Mesothelial cell of epicardium (in vitro differentiated cells): ENCODE data around the gene LIMS2. TPM values are rescaled to one million over a fixed set of nuclear protein-coding genes. Genes with fewer than 3 reads are reported as not detected.

Source experiments
- DNase-seq, 2 experiments: peaks; one replicate each; pipeline ENCODE4 v3.0.0; 2021; ENCODE audit warnings: low spot score in 2 of 2; ENCODE audit not compliant: unreplicated experiment in 2 of 2
- H3K27ac Mint-ChIP-seq: 2 replicates; pipeline ENCODE4 v1.8.0; 2021; ENCODE audit warnings: mixed read lengths
- H3K27me3 Mint-ChIP-seq: 2 replicates; pipeline ENCODE4 v1.8.0; 2021; ENCODE audit warnings: low read depth, mixed read lengths
- H3K36me3 Mint-ChIP-seq: 2 replicates; pipeline ENCODE4 v1.8.0; 2021; ENCODE audit warnings: mixed read lengths
- H3K4me1 Mint-ChIP-seq: 2 replicates; pipeline ENCODE4 v1.8.0; 2021; ENCODE audit warnings: mixed read lengths
- H3K4me3 Mint-ChIP-seq: 2 replicates; pipeline ENCODE4 v1.8.0; 2021; ENCODE audit warnings: mild to moderate bottlenecking, moderate library complexity, mixed read lengths
- H3K9me3 Mint-ChIP-seq: 2 replicates; pipeline ENCODE4 v1.8.0; 2021; ENCODE audit warnings: mixed read lengths
- total RNA-seq: library from RNA; stranded (reverse); gene quantifications from 3 replicates; pipeline ENCODE4 v1.2.1, GENCODE V29; 2021
- TF ChIP-seq, protein P1 (sequence below): fragments of 200-600 bp; sonication (generic); IDR thresholded peaks from one replicate; pipeline ENCODE4 v1.5.0; 2021; ENCODE audit warnings: antibody characterized with exemption; ENCODE audit not compliant: unreplicated experiment

Gene LIMS2
- total RNA-seq, 1 donor from 2014 or later, result 11.9 TPM

DNA sequence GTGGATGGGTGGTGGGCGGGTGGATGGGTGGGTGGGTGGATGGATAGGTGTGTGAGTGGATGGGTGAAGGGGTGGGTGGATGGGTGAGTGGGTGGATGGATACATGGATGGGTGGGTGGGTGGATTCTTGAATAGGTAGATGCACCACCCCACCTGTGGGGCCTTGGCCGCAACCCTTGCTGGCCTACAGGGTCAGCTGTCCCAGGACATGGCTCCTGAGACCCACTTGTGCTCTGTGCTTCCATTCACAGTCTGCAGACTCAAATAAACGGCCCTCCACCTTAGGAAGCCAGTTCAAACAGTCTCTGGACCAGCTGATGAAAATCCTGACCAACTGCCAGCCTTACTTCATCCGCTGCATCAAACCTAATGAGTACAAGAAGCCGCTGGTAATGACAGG lies 85.5 kb downstream of the LIMS2 start:
- H3K4me3 Mint-ChIP-seq, result no peak overlapping the region
- H3K27ac Mint-ChIP-seq, result no peak overlapping the region
- TF ChIP-seq, protein P1, sequence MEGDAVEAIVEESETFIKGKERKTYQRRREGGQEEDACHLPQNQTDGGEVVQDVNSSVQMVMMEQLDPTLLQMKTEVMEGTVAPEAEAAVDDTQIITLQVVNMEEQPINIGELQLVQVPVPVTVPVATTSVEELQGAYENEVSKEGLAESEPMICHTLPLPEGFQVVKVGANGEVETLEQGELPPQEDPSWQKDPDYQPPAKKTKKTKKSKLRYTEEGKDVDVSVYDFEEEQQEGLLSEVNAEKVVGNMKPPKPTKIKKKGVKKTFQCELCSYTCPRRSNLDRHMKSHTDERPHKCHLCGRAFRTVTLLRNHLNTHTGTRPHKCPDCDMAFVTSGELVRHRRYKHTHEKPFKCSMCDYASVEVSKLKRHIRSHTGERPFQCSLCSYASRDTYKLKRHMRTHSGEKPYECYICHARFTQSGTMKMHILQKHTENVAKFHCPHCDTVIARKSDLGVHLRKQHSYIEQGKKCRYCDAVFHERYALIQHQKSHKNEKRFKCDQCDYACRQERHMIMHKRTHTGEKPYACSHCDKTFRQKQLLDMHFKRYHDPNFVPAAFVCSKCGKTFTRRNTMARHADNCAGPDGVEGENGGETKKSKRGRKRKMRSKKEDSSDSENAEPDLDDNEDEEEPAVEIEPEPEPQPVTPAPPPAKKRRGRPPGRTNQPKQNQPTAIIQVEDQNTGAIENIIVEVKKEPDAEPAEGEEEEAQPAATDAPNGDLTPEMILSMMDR, result no peak
- H3K27me3 Mint-ChIP-seq, result peaks cover 6% of the 10 kb centered on the region
- no peaks in the 10 kb centered on the region for H3K36me3 Mint-ChIP-seq
- no peaks in the 10 kb centered on the region for H3K9me3 Mint-ChIP-seq
- no peaks in the 10 kb centered on the region for H3K4me1 Mint-ChIP-seq
- DNase-seq, result no peak

DNA sequence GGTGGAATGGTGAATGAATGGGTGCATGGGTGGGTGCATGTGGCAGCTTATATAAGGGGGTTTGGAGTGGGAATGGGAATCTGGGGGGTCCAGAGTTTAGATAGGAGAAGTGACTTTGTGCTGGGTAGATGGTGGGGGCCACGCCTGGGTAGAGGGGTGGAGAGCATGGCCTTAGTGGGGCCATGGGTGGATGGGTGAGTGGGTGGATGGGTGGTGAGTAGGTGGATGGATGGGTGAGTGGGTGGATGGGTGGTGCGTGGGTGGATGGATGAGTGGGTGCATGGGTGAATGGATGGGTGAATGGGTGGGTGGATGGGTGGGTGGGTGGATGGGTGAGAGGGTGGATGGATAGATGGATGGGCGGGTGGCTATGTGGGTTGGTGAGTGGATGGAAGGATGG lies 86.0 kb downstream of the LIMS2 start:
- DNase-seq, result peak in 1 of 2 experiments; percentile 29
- TF ChIP-seq, protein P1, result no peak
- H3K36me3 Mint-ChIP-seq, result no peaks in the 10 kb centered on the region

More for the DNA sequence above, 86.0 kb downstream of the LIMS2 start:
- no peak overlapping the region for H3K27ac Mint-ChIP-seq
- peaks cover 6% of the 10 kb centered on the region for H3K27me3 Mint-ChIP-seq
- no peak overlapping the region for H3K4me3 Mint-ChIP-seq
- no peaks in the 10 kb centered on the region for H3K4me1 Mint-ChIP-seq
- no peaks in the 10 kb centered on the region for H3K9me3 Mint-ChIP-seq

Other genes with a start within 250 kb of the LIMS2 start
- gene IWS1, start 149.0 kb downstream of the LIMS2 start, total RNA-seq, result 47.0 to 47.9 TPM (median 47.6 TPM) in 3 replicates
- gene MYO7B, start 139.8 kb downstream of the LIMS2 start, total RNA-seq, result 0.04 to 0.55 TPM (median 0.25 TPM) in 3 replicates
- not detected in 3 replicates for gene GPR17, start 29.4 kb downstream of the LIMS2 start, total RNA-seq
- gene SFT2D3, start 26.0 kb upstream of the LIMS2 start, total RNA-seq, result 11.6 to 12.9 TPM (median 12.1 TPM) in 3 replicates
- gene WDR33, start 135.6 kb upstream of the LIMS2 start, total RNA-seq, result 59.9 to 61.4 TPM (median 60.2 TPM) in 3 replicates
- gene POLR2D, start 182.6 kb upstream of the LIMS2 start, total RNA-seq, result 32.9 to 34.7 TPM (median 34.1 TPM) in 3 replicates
- 23.1 to 24.6 TPM (median 24.1 TPM) in 3 replicates for gene AMMECR1L, start 210.4 kb upstream of the LIMS2 start, total RNA-seq